CD1c-positive myeloid dendritic cell (primary cell): Measurements from ENCODE around the gene FGD3.

Experiments
- DNase-seq: peaks from one replicate; pipeline ENCODE4 v3.0.0-alpha.2; 2016; ENCODE audit errors: extremely low spot score

FGD3 gene

GRCh38 chr9:92954049-92954861, 6.9 kb downstream of the FGD3 start:
- peak; percentile 50 for DNase-seq

GRCh38 chr9:92954886-92955285, 7.6 kb downstream of the FGD3 start:
- no peak for DNase-seq

- no peak for DNase-seq
These were observed 13.4 kb downstream of the FGD3 start for GRCh38 chr9:92960561-92961290.

GRCh38 chr9:92961627-92962302, 14.4 kb downstream of the FGD3 start:
- peak; percentile 34 for DNase-seq

GRCh38 chr9:92962303-92962649, 15.0 kb downstream of the FGD3 start:
- no peak for DNase-seq

- DNase-seq: no peak
These were observed 15.5 kb downstream of the FGD3 start for GRCh38 chr9:92962846-92963245.

DNA sequence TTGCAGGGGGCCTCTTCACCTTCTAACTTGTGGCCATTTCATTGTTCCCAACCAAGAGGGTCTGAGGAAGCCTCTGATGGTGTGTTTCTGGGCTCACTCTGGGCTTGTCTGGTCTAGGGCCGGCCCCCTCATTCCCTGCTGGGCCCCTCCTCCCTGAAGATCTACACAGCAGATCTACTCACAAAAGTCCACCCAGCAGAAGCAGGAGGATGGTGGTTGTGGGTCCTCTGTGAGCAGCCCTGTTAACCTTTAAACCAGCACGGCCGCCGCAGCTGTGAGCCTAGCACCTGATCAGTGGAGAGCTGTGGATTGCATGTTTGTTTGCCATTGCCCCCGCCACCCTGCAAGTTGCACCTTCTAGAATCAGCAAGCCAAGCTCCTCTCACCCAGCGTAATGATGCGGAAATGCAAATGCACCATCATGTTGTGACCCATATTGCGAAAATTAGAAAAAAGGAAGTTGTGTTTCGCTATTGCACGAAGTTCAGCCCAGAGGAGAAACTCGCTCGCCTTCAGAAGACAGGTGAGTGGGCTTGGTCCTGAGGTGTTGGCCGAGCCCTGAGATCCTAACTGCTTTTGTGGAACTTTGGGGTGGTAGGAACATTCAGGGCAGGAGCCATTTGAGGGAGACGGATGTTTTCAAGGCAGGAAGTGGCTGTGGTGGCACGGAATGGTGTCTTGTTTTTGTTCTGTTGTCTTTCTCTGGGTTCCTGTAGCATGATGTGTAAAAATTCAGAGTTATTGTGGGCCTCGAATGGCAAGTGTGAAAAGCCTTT, 16.7 kb downstream of the FGD3 start:
- DNase-seq: peak; percentile 92

- DNase-seq: no peak
These were observed 17.3 kb downstream of the FGD3 start for GRCh38 chr9:92964607-92965060.

DNA sequence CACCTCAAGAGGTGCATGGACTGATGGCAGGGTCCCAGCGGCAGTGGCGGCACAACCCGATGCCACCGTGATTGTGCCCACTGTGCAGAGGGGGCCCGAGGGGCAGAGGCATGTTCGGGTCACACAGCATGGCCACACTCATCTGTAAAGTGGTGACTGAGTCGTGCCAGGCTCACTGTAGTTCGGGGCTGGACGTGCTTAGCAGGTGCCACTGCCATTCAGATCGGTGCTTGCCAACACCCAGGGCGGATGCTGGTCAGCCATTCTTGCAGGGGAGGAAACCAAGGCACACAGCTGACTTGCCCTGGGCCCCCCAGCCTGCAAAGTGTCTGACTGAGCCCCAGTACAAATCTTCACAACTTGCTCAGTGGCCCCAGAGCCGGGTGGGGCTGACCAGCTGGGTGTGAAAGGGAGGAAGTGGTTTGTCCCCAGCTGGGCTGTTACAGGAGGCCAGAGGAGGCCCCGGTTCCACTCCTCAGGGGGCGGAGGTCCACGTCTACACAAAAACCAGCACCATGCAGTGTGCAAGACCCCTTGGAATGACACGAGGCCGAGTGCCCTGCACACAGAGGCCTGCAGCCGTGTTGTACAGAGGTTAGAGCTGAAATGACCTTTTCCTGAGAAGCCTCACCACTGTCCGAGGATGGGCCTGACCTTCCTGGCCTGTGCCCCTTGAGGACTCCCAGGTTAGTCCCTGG, 17.9 kb downstream of the FGD3 start:
- DNase-seq: peak; percentile 51

DNA sequence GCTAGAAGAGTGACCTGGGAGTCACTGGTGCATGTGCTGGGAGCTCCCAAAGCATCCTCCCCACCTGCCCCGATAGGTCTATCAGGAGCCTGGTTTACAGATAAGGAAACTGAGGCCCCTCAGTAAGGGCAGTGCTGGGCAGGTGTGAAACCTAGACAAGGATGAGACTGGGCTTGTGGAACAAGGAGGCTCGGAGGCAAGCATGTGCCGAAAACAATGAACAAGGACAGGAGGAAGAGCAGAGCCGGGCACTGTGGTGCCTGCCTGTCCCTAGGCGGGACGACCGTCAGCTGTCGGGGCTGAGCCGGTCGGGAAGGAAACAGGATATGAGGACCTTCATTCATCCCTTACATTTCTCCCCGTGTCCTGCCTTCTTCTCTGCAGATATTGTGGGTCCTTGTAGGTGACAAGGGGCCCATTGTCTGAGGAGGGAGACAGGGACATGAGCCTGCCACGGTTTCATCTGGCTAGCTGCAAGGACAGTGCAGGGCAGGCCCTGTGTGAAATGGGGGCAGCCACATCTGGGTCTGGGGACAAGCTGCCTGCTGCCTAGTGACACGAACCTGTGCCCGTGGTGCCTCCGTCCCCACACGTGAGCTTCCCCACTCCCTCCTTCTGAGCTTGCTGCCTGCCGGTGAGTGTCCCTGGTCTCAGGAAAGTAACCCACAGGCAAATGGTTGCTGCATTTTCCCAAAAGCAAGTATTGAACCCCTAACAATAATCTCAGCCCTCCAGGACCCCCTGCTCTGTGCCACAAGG, 18.6 kb downstream of the FGD3 start:
- DNase-seq: no peak

DNA sequence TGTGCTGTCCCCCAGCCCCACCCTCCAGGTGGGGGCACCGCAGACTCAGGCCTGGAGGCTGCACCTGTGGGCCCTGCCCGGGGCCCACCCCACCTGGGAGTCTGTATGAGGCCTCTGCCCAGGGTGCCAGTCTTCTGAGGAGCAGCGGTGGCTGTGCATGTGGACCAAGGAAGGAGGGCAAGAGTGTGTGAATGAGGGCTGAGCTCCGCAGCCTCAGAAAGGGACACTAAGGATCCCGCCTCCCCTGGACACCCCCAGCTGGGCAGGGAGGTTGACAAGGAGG, 19.1 kb downstream of the FGD3 start:
- no peak for DNase-seq

DNA sequence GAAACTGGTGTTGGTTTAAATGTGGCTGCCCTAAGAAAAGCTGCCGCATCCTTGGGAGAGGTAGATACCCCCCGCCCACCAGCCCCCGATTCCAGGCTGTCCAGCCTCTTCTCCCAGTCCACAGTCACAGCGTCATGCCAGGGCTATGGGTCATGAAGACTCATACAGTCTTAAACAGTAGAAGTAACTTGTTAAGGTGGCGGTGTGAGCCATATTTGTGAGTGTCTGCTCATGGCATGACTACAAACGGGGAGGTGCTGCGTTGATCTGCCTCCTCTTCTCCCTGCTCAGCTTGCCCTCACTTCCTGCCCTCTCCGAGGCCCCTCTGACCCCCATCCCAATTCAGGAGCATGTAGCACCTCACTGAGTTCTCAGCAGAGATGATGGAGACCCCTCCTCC, 20.8 kb downstream of the FGD3 start:
- no peak for DNase-seq

DNA sequence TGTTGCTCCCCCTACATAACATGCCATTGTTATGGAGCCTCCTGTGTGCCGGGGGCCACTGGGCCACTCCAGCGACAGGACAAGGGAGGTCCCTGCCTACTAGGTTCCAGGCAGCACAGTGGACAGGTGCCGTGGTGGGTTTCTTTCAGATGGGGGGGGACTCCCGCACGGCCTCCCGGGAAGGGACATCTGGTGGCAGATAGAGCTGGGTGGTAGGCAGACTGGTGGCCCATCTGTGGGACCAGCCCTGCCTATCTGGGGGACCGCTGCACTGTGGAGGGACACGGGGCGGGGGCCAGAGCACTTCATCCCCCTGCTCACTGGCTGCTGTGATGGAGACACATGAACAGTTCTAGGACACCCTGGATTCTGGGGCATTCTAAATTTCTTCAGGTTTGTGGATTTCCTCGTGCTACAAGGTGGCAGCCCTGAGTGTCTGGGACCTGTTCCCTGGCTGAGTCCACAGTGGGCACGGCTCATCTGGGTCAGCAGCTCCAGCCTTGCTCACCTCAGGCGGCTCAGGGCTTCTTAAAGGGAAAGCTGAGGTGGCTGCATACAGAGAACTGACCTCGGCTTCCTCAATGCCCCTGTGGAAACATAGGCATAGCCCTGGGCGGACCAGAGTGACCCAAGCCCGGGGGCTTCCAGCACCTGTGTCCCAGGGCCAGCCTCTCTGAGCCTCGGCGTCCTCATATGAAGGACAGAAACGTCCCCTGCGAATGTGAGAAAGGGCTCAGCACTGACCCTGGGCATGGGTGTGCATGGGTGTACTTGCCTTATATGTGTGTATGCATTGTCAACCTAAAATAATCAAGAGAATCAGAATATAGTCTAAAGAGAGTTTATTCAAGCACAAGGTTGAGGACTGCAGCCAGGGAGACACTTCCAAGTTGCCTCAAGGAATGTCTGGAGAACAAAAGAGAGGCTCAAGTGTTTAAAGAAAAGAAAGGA, 22.5 kb downstream of the FGD3 start:
- no peak for DNase-seq

DNA sequence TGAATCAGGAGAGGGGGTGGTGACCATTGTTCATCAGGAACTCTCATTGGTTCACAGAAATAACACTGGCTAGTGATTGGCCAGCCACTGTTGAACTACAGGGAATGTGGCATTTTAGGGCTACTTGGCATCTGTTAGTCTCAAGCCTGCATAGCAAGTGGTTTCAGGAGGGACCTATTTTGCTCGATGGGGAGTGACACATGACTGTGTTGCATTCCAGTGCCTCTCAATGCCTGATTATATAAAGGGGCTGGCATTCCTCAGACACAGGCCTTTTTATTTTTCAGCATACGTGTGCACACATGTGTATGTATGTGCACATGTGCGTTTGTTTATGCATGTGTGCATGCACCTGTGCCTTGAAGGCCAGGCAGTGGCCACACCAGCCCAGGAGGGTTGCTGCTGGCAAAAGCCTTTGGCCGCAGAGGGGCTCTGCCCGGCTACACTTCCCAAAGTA, 23.2 kb downstream of the FGD3 start:
- no peak for DNase-seq

DNA sequence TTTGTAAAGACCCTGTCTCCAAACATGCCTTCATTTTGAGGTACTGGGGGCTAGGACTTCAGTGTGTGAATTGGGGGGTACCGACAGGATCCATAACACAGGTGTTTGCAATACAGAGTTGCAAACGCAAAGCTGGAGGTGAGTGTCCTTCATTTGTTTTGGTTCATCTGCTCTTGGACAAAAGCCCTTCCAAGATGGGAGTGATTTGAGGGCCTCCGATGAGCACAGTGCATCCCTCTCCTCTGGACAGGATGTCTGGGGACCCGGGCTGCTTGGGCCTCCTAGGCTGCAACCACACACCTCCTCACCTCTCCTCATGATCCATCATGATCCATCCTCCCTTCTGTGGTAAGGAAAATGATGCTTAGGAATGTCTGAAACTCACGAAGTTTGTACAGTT, 23.8 kb downstream of the FGD3 start:
- no peak for DNase-seq

- DNase-seq: no peak
These were observed 24.5 kb downstream of the FGD3 start for GRCh38 chr9:92971776-92972175.

GRCh38 chr9:92973700-92974099, 26.4 kb downstream of the FGD3 start:
- no peak for DNase-seq

GRCh38 chr9:92974161-92974661, 26.9 kb downstream of the FGD3 start:
- no peak for DNase-seq
